HepG2 (cell line): ENCODE results near the gene TLE2. TPM values are rescaled to one million over a fixed set of nuclear protein-coding genes. Genes with fewer than 3 reads are reported as not detected.

Source experiments
- ATM ChIP-seq: fragments of 450-650 bp; IDR thresholded peaks from 2 replicates; pipeline ENCODE4 v1.7.1; 2017; ENCODE audit warnings: mild to moderate bottlenecking, borderline replicate concordance
- CBFB ChIP-seq: sonication (generic); formaldehyde crosslinking; IDR thresholded peaks from 2 replicates; pipeline ENCODE4 v1.4.0; 2020; ENCODE audit warnings: missing genetic modification reagents
- CENPT ChIP-seq: sonication (generic); formaldehyde crosslinking; IDR thresholded peaks from 2 replicates; pipeline ENCODE4 v1.8.0; 2022; ENCODE audit warnings: low read depth, mild to moderate bottlenecking, moderate library complexity, missing genetic modification reagents
- CENPX ChIP-seq: sonication (generic); formaldehyde crosslinking; IDR thresholded peaks from 2 replicates; pipeline ENCODE4 v1.9.0; 2021; ENCODE audit warnings: mild to moderate bottlenecking, missing genetic modification reagents, moderate library complexity
- HDAC6 ChIP-seq: fragments of 200-600 bp; sonication (generic); IDR thresholded peaks from 2 replicates; pipeline ENCODE4 v1.7.0; 2017; ENCODE audit warnings: mild to moderate bottlenecking, antibody characterized with exemption, low read length, low read depth
- KDM3A ChIP-seq: IDR thresholded peaks from 2 replicates; pipeline ENCODE4 v1.6.1; 2018; ENCODE audit warnings: low read depth, missing compliant biosample characterization
- KDM5A ChIP-seq: fragments of 200-600 bp; sonication (generic); IDR thresholded peaks from 2 replicates; pipeline ENCODE4 v1.7.0; 2018; ENCODE audit warnings: antibody characterized with exemption, mild to moderate bottlenecking, low read length, borderline replicate concordance
- MED13 ChIP-seq: sonication (generic); formaldehyde crosslinking; IDR thresholded peaks from 2 replicates; pipeline ENCODE4 v1.5.0; 2020; ENCODE audit warnings: missing genetic modification reagents
- MZF1 ChIP-seq: sonication (generic); formaldehyde crosslinking; IDR thresholded peaks from 2 replicates; pipeline ENCODE4 v1.8.1; 2023; ENCODE audit warnings: mild to moderate bottlenecking, missing genetic modification reagents, borderline replicate concordance
- NFRKB ChIP-seq: fragments of 450-650 bp; IDR thresholded peaks from 2 replicates; pipeline ENCODE4 v1.6.1; 2017
- SAP130 ChIP-seq: IDR thresholded peaks from 2 replicates; pipeline ENCODE4 v1.6.1; 2016; ENCODE audit warnings: low read depth
- SPEN ChIP-seq: sonication (generic); formaldehyde crosslinking; IDR thresholded peaks from 2 replicates; pipeline ENCODE4 v1.5.1; 2020; ENCODE audit warnings: low read depth, mild to moderate bottlenecking, missing genetic modification reagents
- TCF7L2 ChIP-seq: IDR thresholded peaks from 2 replicates; pipeline ENCODE4 v1.6.1; 2011; ENCODE audit warnings: mild to moderate bottlenecking, low read depth, low read length, moderate library complexity
- U2AF2 ChIP-seq: fragments of 200-400 bp; formaldehyde crosslinking; IDR thresholded peaks from 2 replicates; pipeline ENCODE4 v1.6.1; 2017; ENCODE audit warnings: low read depth, mild to moderate bottlenecking, low read length
- YY1 ChIP-seq: IDR thresholded peaks from 2 replicates; pipeline ENCODE4 v1.6.1; 2011; ENCODE audit warnings: low read length, low read depth, moderate library complexity, mild to moderate bottlenecking; ENCODE audit not compliant: insufficient read depth, insufficient replicate concordance
- ZIK1 ChIP-seq: sonication (generic); formaldehyde crosslinking; IDR thresholded peaks from 2 replicates; pipeline ENCODE4 v1.5.0; 2020; ENCODE audit warnings: mild to moderate bottlenecking, low read depth, missing genetic modification reagents, borderline replicate concordance
- ZNF260 ChIP-seq: sonication (generic); formaldehyde crosslinking; IDR thresholded peaks from 2 replicates; pipeline ENCODE4 v1.4.0; 2020; ENCODE audit warnings: missing genetic modification reagents, low read depth, mild to moderate bottlenecking, borderline replicate concordance
- ZNF746 ChIP-seq: sonication (generic); formaldehyde crosslinking; IDR thresholded peaks from 2 replicates; pipeline ENCODE4 v1.8.0; 2022; ENCODE audit warnings: mild to moderate bottlenecking, missing genetic modification reagents
- ZNF768 ChIP-seq: sonication (generic); formaldehyde crosslinking; IDR thresholded peaks from 2 replicates; pipeline ENCODE4 v1.4.0; 2020; ENCODE audit warnings: missing genetic modification reagents
- ZNF878 ChIP-seq: sonication (generic); formaldehyde crosslinking; IDR thresholded peaks from 2 replicates; pipeline ENCODE4 v1.8.1; 2023; ENCODE audit warnings: mild to moderate bottlenecking, missing genetic modification reagents, moderate library complexity
- polyA plus RNA-seq, 8 experiments: library from polyadenylated mRNA; depleted of rRNA in 3 of 8; stranded (reverse) in 7 of 8; unstranded in 1 of 8; fragments of >200 nt; fragmentation: Illumina TruSeq in 4 of 8; extraction: Trizol in 4 of 8; gene quantifications; 2 replicates each; pipeline versions ENCODE4 v1.2.1 to v1.2.3, GENCODE V29; 2011 to 2016; ENCODE audit warnings: low read depth in 4 of 8, missing spikeins in 1 of 8, mixed read lengths in 1 of 8; ENCODE audit not compliant: insufficient read depth in 1 of 8
- total RNA-seq, 5 experiments: library from RNA; depleted of rRNA; stranded (reverse); fragments of >200 nt; fragmentation: Illumina TruSeq; extraction: Trizol; gene quantifications; 2 replicates each; pipeline ENCODE4 v1.2.3, GENCODE V29; 2016; ENCODE audit warnings: low read depth in 1 of 5
- TF ChIP-seq, protein P1 (sequence below): IDR thresholded peaks from 2 replicates; pipeline ENCODE4 v1.6.1; 2016; ENCODE audit warnings: mild to moderate bottlenecking, missing biosample characterization, missing genetic modification reagents
- TF ChIP-seq, protein P2 (sequence below): sonication (generic); formaldehyde crosslinking; IDR thresholded peaks from 2 replicates; pipeline ENCODE4 v1.8.1; 2023; ENCODE audit warnings: missing genetic modification reagents, mild to moderate bottlenecking, borderline replicate concordance
- TF ChIP-seq, protein P3 (sequence below): sonication (generic); formaldehyde crosslinking; IDR thresholded peaks from 2 replicates; pipeline ENCODE4 v1.5.0; 2020; ENCODE audit warnings: mild to moderate bottlenecking, missing genetic modification reagents
- TF ChIP-seq, protein P4 (sequence below): sonication (generic); formaldehyde crosslinking; conservative IDR thresholded peaks from 2 replicates; pipeline ENCODE4 v1.8.0; 2022; ENCODE audit warnings: missing genetic modification reagents
- TF ChIP-seq, protein P5 (sequence below): sonication (generic); formaldehyde crosslinking; IDR thresholded peaks from 2 replicates; pipeline ENCODE4 v1.4.0; 2020; ENCODE audit warnings: missing genetic modification reagents

The TLE2 gene
- total and polyA plus RNA-seq, 2 of the 13 experiments (the other 11 are each of a cell fraction or from before 2014, with no cell fraction given) = 0.07 to 0.81 TPM

DNA sequence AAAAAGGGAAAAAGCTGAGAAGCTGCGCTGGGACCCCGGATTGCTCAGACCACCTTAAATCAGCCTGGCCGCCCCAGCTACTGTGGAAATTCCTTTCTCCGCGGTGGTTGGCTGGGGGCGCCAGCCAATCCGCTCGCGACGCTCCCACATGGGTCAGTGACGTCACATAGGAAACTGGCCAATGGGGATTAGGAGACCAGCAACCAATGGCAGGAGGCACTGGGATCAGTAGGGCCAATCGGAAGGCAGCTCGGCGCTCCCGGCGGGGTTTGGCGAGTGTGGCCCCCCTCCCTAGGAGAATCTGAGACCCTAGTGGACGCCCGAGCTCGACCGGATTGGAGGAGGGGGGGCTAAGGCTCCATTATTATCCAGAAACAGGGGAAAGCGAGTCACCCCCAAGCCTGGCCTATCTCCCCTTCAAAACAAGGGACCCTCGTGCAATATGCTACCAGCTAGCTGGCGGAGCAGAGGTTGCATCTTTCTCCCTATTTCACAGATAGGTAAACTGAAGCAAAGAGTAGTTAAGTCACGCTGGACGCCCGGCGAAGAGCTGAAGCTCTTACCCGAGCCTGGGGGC is 6.5 kb upstream of the TLE2 start (continued):
- TF ChIP-seq, protein P1, sequence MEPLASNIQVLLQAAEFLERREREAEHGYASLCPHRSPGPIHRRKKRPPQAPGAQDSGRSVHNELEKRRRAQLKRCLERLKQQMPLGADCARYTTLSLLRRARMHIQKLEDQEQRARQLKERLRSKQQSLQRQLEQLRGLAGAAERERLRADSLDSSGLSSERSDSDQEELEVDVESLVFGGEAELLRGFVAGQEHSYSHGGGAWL (CRISPR knock-in tag) = no peak
- TF ChIP-seq ZNF878 (CRISPR knock-in tag) = no peak
- no peak for TF ChIP-seq ZNF260 (CRISPR knock-in tag)
- TF ChIP-seq U2AF2 = peak; percentile 94; the same call in 1 of the 2 replicates
- TF ChIP-seq, protein P2, sequence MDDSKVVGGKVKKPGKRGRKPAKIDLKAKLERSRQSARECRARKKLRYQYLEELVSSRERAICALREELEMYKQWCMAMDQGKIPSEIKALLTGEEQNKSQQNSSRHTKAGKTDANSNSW (CRISPR knock-in tag) = no peak
- no peak for TF ChIP-seq ZNF768
- no peak for TF ChIP-seq CENPT (CRISPR knock-in tag)
- TF ChIP-seq ZIK1 (CRISPR knock-in tag) = no peak
- TF ChIP-seq YY1 = peak; percentile 24
- TF ChIP-seq ZNF746 = no peak
- TF ChIP-seq MZF1 (CRISPR knock-in tag) = no peak
- TF ChIP-seq SPEN (CRISPR knock-in tag) = no peak
- TF ChIP-seq, protein P3, sequence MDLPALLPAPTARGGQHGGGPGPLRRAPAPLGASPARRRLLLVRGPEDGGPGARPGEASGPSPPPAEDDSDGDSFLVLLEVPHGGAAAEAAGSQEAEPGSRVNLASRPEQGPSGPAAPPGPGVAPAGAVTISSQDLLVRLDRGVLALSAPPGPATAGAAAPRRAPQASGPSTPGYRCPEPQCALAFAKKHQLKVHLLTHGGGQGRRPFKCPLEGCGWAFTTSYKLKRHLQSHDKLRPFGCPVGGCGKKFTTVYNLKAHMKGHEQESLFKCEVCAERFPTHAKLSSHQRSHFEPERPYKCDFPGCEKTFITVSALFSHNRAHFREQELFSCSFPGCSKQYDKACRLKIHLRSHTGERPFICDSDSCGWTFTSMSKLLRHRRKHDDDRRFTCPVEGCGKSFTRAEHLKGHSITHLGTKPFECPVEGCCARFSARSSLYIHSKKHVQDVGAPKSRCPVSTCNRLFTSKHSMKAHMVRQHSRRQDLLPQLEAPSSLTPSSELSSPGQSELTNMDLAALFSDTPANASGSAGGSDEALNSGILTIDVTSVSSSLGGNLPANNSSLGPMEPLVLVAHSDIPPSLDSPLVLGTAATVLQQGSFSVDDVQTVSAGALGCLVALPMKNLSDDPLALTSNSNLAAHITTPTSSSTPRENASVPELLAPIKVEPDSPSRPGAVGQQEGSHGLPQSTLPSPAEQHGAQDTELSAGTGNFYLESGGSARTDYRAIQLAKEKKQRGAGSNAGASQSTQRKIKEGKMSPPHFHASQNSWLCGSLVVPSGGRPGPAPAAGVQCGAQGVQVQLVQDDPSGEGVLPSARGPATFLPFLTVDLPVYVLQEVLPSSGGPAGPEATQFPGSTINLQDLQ (CRISPR knock-in tag) = no peak
- TF ChIP-seq CBFB = no peak
- TF ChIP-seq, protein P4, sequence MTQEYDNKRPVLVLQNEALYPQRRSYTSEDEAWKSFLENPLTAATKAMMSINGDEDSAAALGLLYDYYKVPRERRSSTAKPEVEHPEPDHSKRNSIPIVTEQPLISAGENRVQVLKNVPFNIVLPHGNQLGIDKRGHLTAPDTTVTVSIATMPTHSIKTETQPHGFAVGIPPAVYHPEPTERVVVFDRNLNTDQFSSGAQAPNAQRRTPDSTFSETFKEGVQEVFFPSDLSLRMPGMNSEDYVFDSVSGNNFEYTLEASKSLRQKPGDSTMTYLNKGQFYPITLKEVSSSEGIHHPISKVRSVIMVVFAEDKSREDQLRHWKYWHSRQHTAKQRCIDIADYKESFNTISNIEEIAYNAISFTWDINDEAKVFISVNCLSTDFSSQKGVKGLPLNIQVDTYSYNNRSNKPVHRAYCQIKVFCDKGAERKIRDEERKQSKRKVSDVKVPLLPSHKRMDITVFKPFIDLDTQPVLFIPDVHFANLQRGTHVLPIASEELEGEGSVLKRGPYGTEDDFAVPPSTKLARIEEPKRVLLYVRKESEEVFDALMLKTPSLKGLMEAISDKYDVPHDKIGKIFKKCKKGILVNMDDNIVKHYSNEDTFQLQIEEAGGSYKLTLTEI = no peak
- no peak for TF ChIP-seq NFRKB
- TF ChIP-seq, protein P5, sequence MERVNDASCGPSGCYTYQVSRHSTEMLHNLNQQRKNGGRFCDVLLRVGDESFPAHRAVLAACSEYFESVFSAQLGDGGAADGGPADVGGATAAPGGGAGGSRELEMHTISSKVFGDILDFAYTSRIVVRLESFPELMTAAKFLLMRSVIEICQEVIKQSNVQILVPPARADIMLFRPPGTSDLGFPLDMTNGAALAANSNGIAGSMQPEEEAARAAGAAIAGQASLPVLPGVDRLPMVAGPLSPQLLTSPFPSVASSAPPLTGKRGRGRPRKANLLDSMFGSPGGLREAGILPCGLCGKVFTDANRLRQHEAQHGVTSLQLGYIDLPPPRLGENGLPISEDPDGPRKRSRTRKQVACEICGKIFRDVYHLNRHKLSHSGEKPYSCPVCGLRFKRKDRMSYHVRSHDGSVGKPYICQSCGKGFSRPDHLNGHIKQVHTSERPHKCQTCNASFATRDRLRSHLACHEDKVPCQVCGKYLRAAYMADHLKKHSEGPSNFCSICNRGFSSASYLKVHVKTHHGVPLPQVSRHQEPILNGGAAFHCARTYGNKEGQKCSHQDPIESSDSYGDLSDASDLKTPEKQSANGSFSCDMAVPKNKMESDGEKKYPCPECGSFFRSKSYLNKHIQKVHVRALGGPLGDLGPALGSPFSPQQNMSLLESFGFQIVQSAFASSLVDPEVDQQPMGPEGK (CRISPR knock-in tag) = peak; percentile 95
- no peak for TF ChIP-seq TCF7L2
- TF ChIP-seq MED13 = no peak
- no peak for TF ChIP-seq ATM
- no peak for TF ChIP-seq CENPX (CRISPR knock-in tag)
- TF ChIP-seq KDM3A (CRISPR knock-in tag) = no peak
- no peak for TF ChIP-seq HDAC6
- peak; percentile 81 for TF ChIP-seq KDM5A
- TF ChIP-seq SAP130 (CRISPR knock-in tag) = peak; percentile 67
